ENCODE results near the gene KCNC1. TPM values are rescaled to one million over a fixed set of nuclear protein-coding genes. Genes with fewer than 3 reads are reported as not detected.
A peak's percentile ranks its signal among the peaks of the same experiment; 100 is the strongest.

KCNC1 gene
- total RNA-seq, 4 donors from 2014 or later = not detected

DNA sequence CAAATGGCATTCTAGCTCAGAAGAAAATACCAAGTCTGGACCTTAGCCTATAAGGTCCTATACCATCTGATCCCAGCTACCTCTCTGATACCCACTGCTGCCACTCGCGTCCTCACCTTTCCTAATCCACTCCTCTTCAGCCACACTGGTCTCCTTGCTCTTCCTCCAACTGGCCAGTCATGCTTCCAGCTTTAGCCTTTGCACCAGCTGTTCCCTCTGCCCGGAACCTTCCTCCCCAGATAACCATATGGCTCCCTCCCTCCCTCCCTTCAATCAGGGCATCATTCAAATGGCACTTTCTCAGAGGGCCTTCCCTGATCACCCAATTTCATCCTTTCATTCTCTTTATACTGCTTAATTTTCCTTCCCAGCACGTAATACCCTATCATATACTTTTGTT, 67.9 kb downstream of the KCNC1 start:
- Histone ChIP-seq H3K4me3 (no peak overlapping the region), H3K9me3 (no peaks in the 10 kb centered on the region), H3K36me3 (no peaks in the 10 kb centered on the region), H3K4me1 (peaks cover 9% of the 10 kb centered on the region), H3K27me3 (no peaks in the 10 kb centered on the region), H3K27ac (no peak overlapping the region)
- WGBS = 95% methylated on average over 4 of the region's 4 CpGs
- peak in 1 of 2 donors; percentile 20 for DNase-seq (ENCODE audit: low spot score in 2 of 2)
- no peak for TF ChIP-seq EP300 (IDR thresholded peaks at IDR 0.05)
- no peak for TF ChIP-seq POLR2AphosphoS5 (IDR thresholded peaks at IDR 0.05)
- TF ChIP-seq, protein P1, sequence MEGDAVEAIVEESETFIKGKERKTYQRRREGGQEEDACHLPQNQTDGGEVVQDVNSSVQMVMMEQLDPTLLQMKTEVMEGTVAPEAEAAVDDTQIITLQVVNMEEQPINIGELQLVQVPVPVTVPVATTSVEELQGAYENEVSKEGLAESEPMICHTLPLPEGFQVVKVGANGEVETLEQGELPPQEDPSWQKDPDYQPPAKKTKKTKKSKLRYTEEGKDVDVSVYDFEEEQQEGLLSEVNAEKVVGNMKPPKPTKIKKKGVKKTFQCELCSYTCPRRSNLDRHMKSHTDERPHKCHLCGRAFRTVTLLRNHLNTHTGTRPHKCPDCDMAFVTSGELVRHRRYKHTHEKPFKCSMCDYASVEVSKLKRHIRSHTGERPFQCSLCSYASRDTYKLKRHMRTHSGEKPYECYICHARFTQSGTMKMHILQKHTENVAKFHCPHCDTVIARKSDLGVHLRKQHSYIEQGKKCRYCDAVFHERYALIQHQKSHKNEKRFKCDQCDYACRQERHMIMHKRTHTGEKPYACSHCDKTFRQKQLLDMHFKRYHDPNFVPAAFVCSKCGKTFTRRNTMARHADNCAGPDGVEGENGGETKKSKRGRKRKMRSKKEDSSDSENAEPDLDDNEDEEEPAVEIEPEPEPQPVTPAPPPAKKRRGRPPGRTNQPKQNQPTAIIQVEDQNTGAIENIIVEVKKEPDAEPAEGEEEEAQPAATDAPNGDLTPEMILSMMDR (IDR thresholded peaks at IDR 0.05) = no peak

DNA sequence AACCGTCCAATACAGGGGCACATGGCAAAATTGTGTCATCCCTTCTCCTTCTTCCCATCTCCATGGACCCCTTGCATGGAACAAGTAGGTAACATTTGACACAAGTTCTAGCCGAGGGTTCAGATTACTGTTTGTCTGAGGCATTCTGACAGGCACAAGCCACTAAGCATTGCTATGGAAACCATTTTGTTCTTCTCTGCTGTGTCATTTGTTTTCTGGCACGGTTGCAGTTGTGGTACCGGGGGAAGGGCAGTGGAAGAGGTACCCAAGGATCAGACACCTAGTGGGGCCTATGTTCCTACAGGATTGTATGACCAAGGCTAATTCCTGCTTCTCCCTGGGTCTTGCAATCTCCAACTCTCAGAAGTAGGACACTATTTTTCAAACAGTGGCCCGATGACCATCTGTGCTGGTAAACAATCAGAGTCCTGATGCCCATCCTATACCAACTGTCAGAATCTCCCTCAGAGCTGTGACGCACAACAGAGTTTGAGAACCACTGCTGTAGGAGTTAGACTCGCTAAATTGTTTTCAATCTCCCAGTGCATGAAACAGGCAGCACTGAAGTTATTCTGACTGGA, 69.3 kb downstream of the KCNC1 start:
- Histone ChIP-seq H3K4me3 (no peak overlapping the region), H3K36me3 (no peaks in the 10 kb centered on the region), H3K9me3 (no peaks in the 10 kb centered on the region), H3K4me1 (peaks cover 6% of the 10 kb centered on the region), H3K27ac (no peak overlapping the region), H3K27me3 (no peaks in the 10 kb centered on the region)
- DNase-seq (ENCODE audit: low spot score in 2 of 2) = peak in 1 of 2 donors; percentile 31
- WGBS = 98% methylated on average over 7 of the region's 7 CpGs
- TF ChIP-seq, protein P1 (IDR thresholded peaks at IDR 0.05) = no peak
- TF ChIP-seq EP300 (IDR thresholded peaks at IDR 0.05) (no peak), POLR2A (IDR thresholded peaks at IDR 0.05) (no peak)

DNA sequence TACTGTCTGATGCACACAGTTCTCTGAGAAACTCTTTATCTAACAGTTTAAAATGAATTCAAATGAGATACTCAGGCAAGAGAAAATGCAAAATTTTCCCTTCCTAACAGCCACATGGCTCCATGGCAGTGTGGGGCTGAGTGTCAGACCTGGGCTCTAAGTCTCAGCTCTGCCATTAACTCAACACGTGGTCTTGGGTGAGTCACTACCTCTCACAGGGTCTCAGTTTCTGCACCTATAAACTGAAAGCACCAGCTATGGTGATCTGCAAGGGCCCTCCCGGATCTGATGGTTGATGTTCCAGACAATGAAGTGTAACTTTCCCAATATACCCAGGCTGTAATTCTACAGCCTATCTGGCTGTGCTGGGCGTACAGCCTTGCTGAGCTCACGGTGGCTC, 70.5 kb downstream of the KCNC1 start:
- Histone ChIP-seq H3K4me1 (no peaks in the 10 kb centered on the region), H3K4me3 (no peak overlapping the region), H3K27me3 (no peaks in the 10 kb centered on the region), H3K9me3 (no peaks in the 10 kb centered on the region), H3K27ac (no peak overlapping the region), H3K36me3 (no peaks in the 10 kb centered on the region)
- peak in 1 of 2 donors; percentile 18 for DNase-seq (ENCODE audit: low spot score in 2 of 2)
- 96% methylated on average over 4 of the region's 4 CpGs for WGBS
- TF ChIP-seq POLR2A (IDR thresholded peaks at IDR 0.05) (no peak), EP300 (IDR thresholded peaks at IDR 0.05) (no peak), POLR2AphosphoS5 (IDR thresholded peaks at IDR 0.05) (no peak)
- TF ChIP-seq, protein P1 (IDR thresholded peaks at IDR 0.05) = no peak

DNA sequence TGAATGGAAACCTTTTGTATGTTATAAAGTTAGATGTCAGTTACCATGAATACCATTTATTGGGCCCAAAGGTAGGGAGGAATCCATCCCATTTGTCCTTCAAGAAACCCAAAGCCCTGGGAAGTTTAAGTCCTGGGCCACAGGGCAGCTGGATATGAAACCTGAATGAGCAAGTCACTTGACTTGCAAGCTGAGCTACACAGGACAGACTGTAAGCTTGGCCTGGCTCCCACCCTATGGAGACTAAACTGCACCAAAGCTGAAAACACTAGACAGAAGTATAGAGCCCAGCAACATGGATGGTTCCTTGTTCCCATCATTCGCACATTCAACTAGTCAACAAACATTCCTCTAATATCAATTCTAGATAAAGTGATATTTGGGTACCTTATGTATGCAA, 71.3 kb downstream of the KCNC1 start:
- no peak for TF ChIP-seq EP300 (IDR thresholded peaks at IDR 0.05)
- TF ChIP-seq, protein P1 (IDR thresholded peaks at IDR 0.05) = no peak
- TF ChIP-seq POLR2AphosphoS5 (IDR thresholded peaks at IDR 0.05) = no peak
- TF ChIP-seq POLR2A (IDR thresholded peaks at IDR 0.05) = no peak

DNA sequence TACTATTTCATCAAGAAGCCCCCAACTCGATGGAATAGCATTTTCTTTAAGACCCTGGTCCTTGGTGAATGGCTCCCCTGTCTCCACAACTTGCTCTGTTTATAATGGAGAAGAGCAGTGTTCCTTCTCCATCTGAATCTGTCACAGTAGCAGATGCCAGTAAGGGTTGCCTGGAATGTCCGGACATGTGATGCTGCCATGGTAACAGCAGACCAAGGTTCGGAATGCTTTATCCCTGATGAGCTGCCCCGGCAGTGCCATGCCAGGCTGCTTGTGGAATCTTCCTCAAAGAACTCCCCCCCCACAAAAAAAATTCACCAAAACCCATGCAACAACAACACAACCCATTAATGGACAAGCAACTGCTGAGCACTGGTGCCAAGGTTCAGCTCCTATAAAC, 72.5 kb downstream of the KCNC1 start:
- WGBS = 83% methylated on average over 4 of the region's 4 CpGs

More for the DNA sequence above, 71.3 kb downstream of the KCNC1 start:
- Histone ChIP-seq H3K4me1 (peaks cover 3% of the 10 kb centered on the region), H3K27ac (no peak overlapping the region), H3K9me3 (no peaks in the 10 kb centered on the region), H3K4me3 (no peak overlapping the region), H3K36me3 (no peaks in the 10 kb centered on the region), H3K27me3 (no peaks in the 10 kb centered on the region)
- 100% methylated on average over 1 of the region's 1 CpG for WGBS
- peak in 1 of 2 donors; percentile 18 for DNase-seq (ENCODE audit: low spot score in 2 of 2)

More for the DNA sequence above, 72.5 kb downstream of the KCNC1 start:
- Histone ChIP-seq H3K4me3 (no peak overlapping the region), H3K27me3 (no peaks in the 10 kb centered on the region), H3K27ac (no peak overlapping the region), H3K4me1 (peaks cover 15% of the 10 kb centered on the region), H3K36me3 (no peaks in the 10 kb centered on the region), H3K9me3 (no peaks in the 10 kb centered on the region)
- peak in 1 of 2 donors; percentile 28 for DNase-seq (ENCODE audit: low spot score in 2 of 2)
- TF ChIP-seq POLR2AphosphoS5 (IDR thresholded peaks at IDR 0.05) = no peak
- no peak for TF ChIP-seq POLR2A (IDR thresholded peaks at IDR 0.05)
- TF ChIP-seq, protein P1 (IDR thresholded peaks at IDR 0.05) = no peak
- no peak for TF ChIP-seq EP300 (IDR thresholded peaks at IDR 0.05)
